ENCODE results near the gene TLE1.
"Not testable (repeated sequence)": the region's sequence is repeated elsewhere in the genome, so short reads cannot be mapped to it uniquely, and the experiment has no call there.

Gene TLE1

GRCh38 chr9:81689343-81690175 is at the start of gene TLE1:
TSS of gene TLE1 (minus strand) at chr9:81689547. CDS start at chr9:81688240, 1,307 bp downstream.
- peak; percentile 10 to 51 for DNase-seq (ENCODE audit: low read depth in 2 of 2)

- DNase-seq (ENCODE audit: low read depth in 2 of 2): no peak
Observed at GRCh38 chr9:81737871-81738507, 48.6 kb upstream of the TLE1 start.

- DNase-seq (ENCODE audit: low read depth in 2 of 2): not testable (repeated sequence)
Observed at GRCh38 chr9:81730498-81730897, 41.2 kb upstream of the TLE1 start.

- no peak for DNase-seq (ENCODE audit: low read depth in 2 of 2)
Observed at GRCh38 chr9:81729135-81729534, 39.8 kb upstream of the TLE1 start.

- no peak for DNase-seq (ENCODE audit: low read depth in 2 of 2)
Observed at GRCh38 chr9:81724242-81724889, 35.0 kb upstream of the TLE1 start.

GRCh38 chr9:81722277-81722676 is 32.9 kb upstream of the TLE1 start:
- no peak for DNase-seq (ENCODE audit: low read depth in 2 of 2)

- DNase-seq (ENCODE audit: low read depth in 2 of 2): no peak
Observed at GRCh38 chr9:81720450-81721086, 31.2 kb upstream of the TLE1 start.

- no peak for DNase-seq (ENCODE audit: low read depth in 2 of 2)
Observed at GRCh38 chr9:81719972-81720371, 30.6 kb upstream of the TLE1 start.

- DNase-seq (ENCODE audit: low read depth in 2 of 2): no peak
Observed at GRCh38 chr9:81718244-81718643, 28.9 kb upstream of the TLE1 start.

GRCh38 chr9:81717747-81718077 is 28.4 kb upstream of the TLE1 start:
- DNase-seq (ENCODE audit: low read depth in 2 of 2): no peak

GRCh38 chr9:81717061-81717746 is 27.9 kb upstream of the TLE1 start:
- no peak for DNase-seq (ENCODE audit: low read depth in 2 of 2)

- DNase-seq (ENCODE audit: low read depth in 2 of 2): no peak
Observed at GRCh38 chr9:81716409-81716808, 27.1 kb upstream of the TLE1 start.

GRCh38 chr9:81705578-81705977 is 16.2 kb upstream of the TLE1 start:
- no peak for DNase-seq (ENCODE audit: low read depth in 2 of 2)

GRCh38 chr9:81694541-81694940 is 5.2 kb upstream of the TLE1 start:
- DNase-seq (ENCODE audit: low read depth in 2 of 2): no peak

- no peak for DNase-seq (ENCODE audit: low read depth in 2 of 2)
Observed at GRCh38 chr9:81693671-81694378, 4.5 kb upstream of the TLE1 start.

- DNase-seq (ENCODE audit: low read depth in 2 of 2): no peak
Observed at GRCh38 chr9:81690251-81690851, 1.0 kb upstream of the TLE1 start.

GRCh38 chr9:81689093-81689342 is 329 bp downstream of the TLE1 start:
- not testable (repeated sequence) for DNase-seq (ENCODE audit: low read depth in 2 of 2)

GRCh38 chr9:81688262-81689092 is 870 bp downstream of the TLE1 start:
- DNase-seq (ENCODE audit: low read depth in 2 of 2): not testable (repeated sequence)

GRCh38 chr9:81687521-81688261 is 1.7 kb downstream of the TLE1 start:
- DNase-seq (ENCODE audit: low read depth in 2 of 2): no peak

All from stimulated activated CD4-positive, alpha-beta T cell treated with anti-CD3 and anti-CD28 coated beads, Interleukin-1b, Interleukin-23, amount 100 ng/mL, for 1 hour (primary cell).